ENCODE results near the gene SLC19A1. TPM values are rescaled to one million over a fixed set of nuclear protein-coding genes. Genes with fewer than 3 reads are reported as not detected.

The SLC19A1 gene
- total RNA-seq, 1 donor from 2014 or later = 21.7 TPM

GRCh38 chr21:45549626-45550463 lies 7.6 kb upstream of the SLC19A1 start:
- DNase-seq (ENCODE audit: low read depth) = no peak
- H3K36me3 ChIP-seq (ENCODE audit: control insufficient read depth, insufficient read depth, low read length) = no peaks in the 10 kb centered on the region
- no peaks in the 10 kb centered on the region for H3K27me3 ChIP-seq (ENCODE audit: control insufficient read depth, insufficient read depth, low read length)
- no peak overlapping the region for H3K4me3 ChIP-seq (ENCODE audit: low read depth, low read length)
- no peak for TF ChIP-seq CTCF (IDR thresholded peaks at IDR 0.05; ENCODE audit: insufficient read depth, low read length, poor library complexity, severe bottlenecking)

GRCh38 chr21:45548711-45549491 lies 6.7 kb upstream of the SLC19A1 start:
- Histone ChIP-seq H3K27me3 (ENCODE audit: control insufficient read depth, insufficient read depth, low read length) (peaks cover under 1% of the 10 kb centered on the region), H3K36me3 (ENCODE audit: control insufficient read depth, insufficient read depth, low read length) (no peaks in the 10 kb centered on the region), H3K4me3 (ENCODE audit: low read depth, low read length) (no peak overlapping the region)
- no peak for DNase-seq (ENCODE audit: low read depth)
- TF ChIP-seq CTCF (IDR thresholded peaks at IDR 0.05; ENCODE audit: insufficient read depth, low read length, poor library complexity, severe bottlenecking) = no peak

GRCh38 chr21:45547545-45547900 lies 5.3 kb upstream of the SLC19A1 start:
- Histone ChIP-seq H3K36me3 (ENCODE audit: control insufficient read depth, insufficient read depth, low read length) (no peaks in the 10 kb centered on the region), H3K4me3 (ENCODE audit: low read depth, low read length) (no peak overlapping the region), H3K27me3 (ENCODE audit: control insufficient read depth, insufficient read depth, low read length) (peaks cover 2% of the 10 kb centered on the region)
- no peak for TF ChIP-seq CTCF (IDR thresholded peaks at IDR 0.05; ENCODE audit: insufficient read depth, low read length, poor library complexity, severe bottlenecking)
- no peak for DNase-seq (ENCODE audit: low read depth)

GRCh38 chr21:45546636-45547544 lies 4.7 kb upstream of the SLC19A1 start:
- no peaks in the 10 kb centered on the region for H3K36me3 ChIP-seq (ENCODE audit: control insufficient read depth, insufficient read depth, low read length)
- no peak for TF ChIP-seq CTCF (IDR thresholded peaks at IDR 0.05; ENCODE audit: insufficient read depth, low read length, poor library complexity, severe bottlenecking)
- H3K4me3 ChIP-seq (ENCODE audit: low read depth, low read length) = no peak overlapping the region
- DNase-seq (ENCODE audit: low read depth) = no peak
- peaks cover 2% of the 10 kb centered on the region for H3K27me3 ChIP-seq (ENCODE audit: control insufficient read depth, insufficient read depth, low read length)

- H3K4me3 ChIP-seq (ENCODE audit: low read depth, low read length) = no peak overlapping the region
- DNase-seq (ENCODE audit: low read depth) = no peak
- no peaks in the 10 kb centered on the region for H3K36me3 ChIP-seq (ENCODE audit: control insufficient read depth, insufficient read depth, low read length)
- peaks cover 2% of the 10 kb centered on the region for H3K27me3 ChIP-seq (ENCODE audit: control insufficient read depth, insufficient read depth, low read length)
- no peak for TF ChIP-seq CTCF (IDR thresholded peaks at IDR 0.05; ENCODE audit: insufficient read depth, low read length, poor library complexity, severe bottlenecking)
Measured at GRCh38 chr21:45545691-45546531, 3.7 kb upstream of the SLC19A1 start.

Data from kidney epithelial cell (primary cell).